ENCODE data around the gene GMCL2.

Gene GMCL2

GRCh38 chr5:178141550-178141949 lies 45.6 kb downstream of the GMCL2 start:
- TF ChIP-seq, protein P1, sequence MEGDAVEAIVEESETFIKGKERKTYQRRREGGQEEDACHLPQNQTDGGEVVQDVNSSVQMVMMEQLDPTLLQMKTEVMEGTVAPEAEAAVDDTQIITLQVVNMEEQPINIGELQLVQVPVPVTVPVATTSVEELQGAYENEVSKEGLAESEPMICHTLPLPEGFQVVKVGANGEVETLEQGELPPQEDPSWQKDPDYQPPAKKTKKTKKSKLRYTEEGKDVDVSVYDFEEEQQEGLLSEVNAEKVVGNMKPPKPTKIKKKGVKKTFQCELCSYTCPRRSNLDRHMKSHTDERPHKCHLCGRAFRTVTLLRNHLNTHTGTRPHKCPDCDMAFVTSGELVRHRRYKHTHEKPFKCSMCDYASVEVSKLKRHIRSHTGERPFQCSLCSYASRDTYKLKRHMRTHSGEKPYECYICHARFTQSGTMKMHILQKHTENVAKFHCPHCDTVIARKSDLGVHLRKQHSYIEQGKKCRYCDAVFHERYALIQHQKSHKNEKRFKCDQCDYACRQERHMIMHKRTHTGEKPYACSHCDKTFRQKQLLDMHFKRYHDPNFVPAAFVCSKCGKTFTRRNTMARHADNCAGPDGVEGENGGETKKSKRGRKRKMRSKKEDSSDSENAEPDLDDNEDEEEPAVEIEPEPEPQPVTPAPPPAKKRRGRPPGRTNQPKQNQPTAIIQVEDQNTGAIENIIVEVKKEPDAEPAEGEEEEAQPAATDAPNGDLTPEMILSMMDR (IDR thresholded peaks at IDR 0.05), result no peak
- H3K4me3 ChIP-seq (ENCODE audit: low read depth, low read length), result no peak overlapping the region
- H3K27me3 ChIP-seq (ENCODE audit: control insufficient read depth, insufficient read depth, low read length), result no peaks in the 10 kb centered on the region
- H3K4me1 ChIP-seq, result no peaks in the 10 kb centered on the region
- no peak overlapping the region for H2AFZ ChIP-seq
- no peak overlapping the region for H3K9ac ChIP-seq
- no peak overlapping the region for H3K4me2 ChIP-seq (ENCODE audit: low read length)
- no peaks in the 10 kb centered on the region for H3K79me2 ChIP-seq
- H3K27ac ChIP-seq, result no peak overlapping the region
- no peaks in the 10 kb centered on the region for H3K36me3 ChIP-seq (ENCODE audit: control insufficient read depth, insufficient read depth, low read length)
- H3K9me3 ChIP-seq (ENCODE audit: control insufficient read depth, low read length), result no peaks in the 10 kb centered on the region

GRCh38 chr5:178137991-178138390 lies 49.2 kb downstream of the GMCL2 start:
- H3K4me2 ChIP-seq (ENCODE audit: low read length), result no peak overlapping the region
- no peak overlapping the region for H3K9ac ChIP-seq
- H3K27ac ChIP-seq, result no peak overlapping the region
- TF ChIP-seq, protein P1 (IDR thresholded peaks at IDR 0.05), result no peak
- no peaks in the 10 kb centered on the region for H3K4me1 ChIP-seq
- H2AFZ ChIP-seq, result no peak overlapping the region
- no peaks in the 10 kb centered on the region for H3K79me2 ChIP-seq
- H3K4me3 ChIP-seq (ENCODE audit: low read depth, low read length), result no peak overlapping the region
- H3K36me3 ChIP-seq (ENCODE audit: control insufficient read depth, insufficient read depth, low read length), result no peaks in the 10 kb centered on the region
- no peaks in the 10 kb centered on the region for H3K27me3 ChIP-seq (ENCODE audit: control insufficient read depth, insufficient read depth, low read length)
- H3K9me3 ChIP-seq (ENCODE audit: control insufficient read depth, low read length), result no peaks in the 10 kb centered on the region

- no peak overlapping the region for H3K4me2 ChIP-seq (ENCODE audit: low read length)
- TF ChIP-seq, protein P1 (IDR thresholded peaks at IDR 0.05), result no peak
- H3K27me3 ChIP-seq (ENCODE audit: control insufficient read depth, insufficient read depth, low read length), result no peaks in the 10 kb centered on the region
- H2AFZ ChIP-seq, result no peak overlapping the region
- no peaks in the 10 kb centered on the region for H3K79me2 ChIP-seq
- no peaks in the 10 kb centered on the region for H3K36me3 ChIP-seq (ENCODE audit: control insufficient read depth, insufficient read depth, low read length)
- H3K27ac ChIP-seq, result no peak overlapping the region
- H3K4me3 ChIP-seq (ENCODE audit: low read depth, low read length), result no peak overlapping the region
- H3K9ac ChIP-seq, result no peak overlapping the region
- H3K9me3 ChIP-seq (ENCODE audit: control insufficient read depth, low read length), result no peaks in the 10 kb centered on the region
- H3K4me1 ChIP-seq, result no peaks in the 10 kb centered on the region
Observed at GRCh38 chr5:178136990-178137389, 50.2 kb downstream of the GMCL2 start.

Data from parathyroid adenoma (tissue), 2 donors.